Measurements from ENCODE around the gene GPI. TPM values are rescaled to one million over a fixed set of nuclear protein-coding genes. Genes with fewer than 3 reads are reported as not detected.

Gene GPI
- polyA plus RNA-seq (2013, experiment 1 of 2), result 108 TPM
- 91.3 TPM for polyA plus RNA-seq (2013, experiment 2 of 2)

DNA sequence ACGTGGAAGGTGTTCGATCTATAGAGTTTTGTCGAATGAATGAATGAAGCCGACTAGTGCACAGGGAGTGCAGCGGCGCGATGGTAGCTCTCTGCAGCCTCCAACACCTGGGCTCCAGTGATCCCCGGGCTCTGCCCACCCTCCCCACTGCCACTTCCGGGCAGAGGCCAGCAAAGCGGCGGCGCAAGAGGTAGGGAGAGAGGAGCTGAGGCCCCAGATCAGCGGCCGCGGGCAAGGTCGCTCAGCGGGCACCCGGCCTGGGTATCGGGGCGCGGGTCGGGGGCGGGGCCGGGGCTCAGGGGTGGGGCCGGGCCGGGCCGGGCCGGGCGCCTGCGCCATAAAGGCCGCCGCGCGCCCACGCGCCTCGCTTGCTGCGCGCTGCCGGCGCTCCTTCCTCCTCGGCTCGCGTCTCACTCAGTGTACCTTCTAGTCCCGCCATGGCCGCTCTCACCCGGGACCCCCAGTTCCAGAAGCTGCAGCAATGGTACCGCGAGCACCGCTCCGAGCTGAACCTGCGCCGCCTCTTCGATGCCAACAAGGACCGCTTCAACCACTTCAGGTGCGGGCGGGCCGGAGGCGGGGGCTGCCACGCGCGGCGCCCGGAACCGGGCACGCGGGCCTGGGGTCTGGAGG lies at the start of gene GPI:
GPI (plus strand) TSS at position 367 of the 633 bp plus-strand sequence; CDS start at position 438, 71 bp downstream.
- Histone ChIP-seq H3K4me3 (ENCODE audit: extremely low read depth, insufficient read depth, low read length, poor library complexity, severe bottlenecking) (peak within 1 kb of the TSS; percentile 79), H3K4me1 (ENCODE audit: control insufficient read depth, insufficient read depth, low read length, poor library complexity, severe bottlenecking) (no peaks in the 10 kb centered on the region), H3K36me3 (ENCODE audit: control insufficient read depth, insufficient read depth, low read length) (peaks cover 33% of the 10 kb centered on the region), H3K27ac (ENCODE audit: low read depth, low read length, severe bottlenecking) (no peak within 1 kb of the TSS), H3K9me3 (ENCODE audit: control insufficient read depth, low read length) (no peaks in the 10 kb centered on the region)
- WGBS, 2 experiments (ENCODE audit: insufficient coverage in 2 of 2), result 4 to 5% methylated on average over 39 to 47 of the region's 67 CpGs

- peaks cover 13% of the 10 kb centered on the region for H3K4me1 ChIP-seq (ENCODE audit: control insufficient read depth, insufficient read depth, low read length, poor library complexity, severe bottlenecking)
- peaks cover 17% of the 10 kb centered on the region for H3K36me3 ChIP-seq (ENCODE audit: control insufficient read depth, insufficient read depth, low read length)
- no peaks in the 10 kb centered on the region for H3K9me3 ChIP-seq (ENCODE audit: control insufficient read depth, low read length)
- 100% methylated on average over 1 of the region's 2 CpGs; no CpG with 5 or more reads in 1 of the 2 experiments for WGBS, 2 experiments (ENCODE audit: insufficient coverage in 2 of 2)
- no peak overlapping the region for H3K4me3 ChIP-seq (ENCODE audit: extremely low read depth, insufficient read depth, low read length, poor library complexity, severe bottlenecking)
- no peak overlapping the region for H3K27ac ChIP-seq (ENCODE audit: low read depth, low read length, severe bottlenecking)
Observed at GRCh38 chr19:34316247-34316646, 48.7 kb upstream of the GPI start.

DNA sequence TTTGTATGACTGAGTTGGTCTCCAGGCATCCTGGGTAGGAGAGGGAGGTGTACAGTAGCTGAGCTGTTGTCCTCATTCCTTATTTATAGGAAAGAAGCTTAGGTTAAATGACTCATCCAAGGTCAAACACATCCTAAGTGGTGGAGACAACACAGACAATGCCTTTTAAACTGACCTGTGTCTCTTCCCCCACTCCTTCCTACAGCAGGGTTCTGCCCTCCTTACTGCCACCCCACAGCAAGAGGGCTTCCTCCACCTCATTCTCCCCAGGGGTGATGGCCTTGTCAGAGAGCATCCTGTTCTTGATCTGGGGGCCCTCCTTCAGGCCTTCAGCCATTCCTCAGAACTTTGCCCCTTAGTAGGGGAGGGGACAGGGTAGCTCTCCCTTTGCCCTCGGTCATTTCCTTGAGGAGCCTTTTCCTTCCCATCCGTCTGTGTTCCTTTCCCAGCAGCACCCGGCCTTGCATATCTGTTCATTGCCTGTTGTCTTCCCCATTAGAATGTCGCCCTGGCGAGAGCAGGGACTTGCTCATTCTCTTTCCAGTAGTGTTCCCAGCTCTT lies 48.2 kb upstream of the GPI start:
- H3K9me3 ChIP-seq (ENCODE audit: control insufficient read depth, low read length), result no peaks in the 10 kb centered on the region
- WGBS, 2 experiments (ENCODE audit: insufficient coverage in 2 of 2), result 95% methylated on average over 5 of the region's 5 CpGs; no CpG with 5 or more reads in 1 of the 2 experiments
- no peak overlapping the region for H3K4me3 ChIP-seq (ENCODE audit: extremely low read depth, insufficient read depth, low read length, poor library complexity, severe bottlenecking)
- H3K4me1 ChIP-seq (ENCODE audit: control insufficient read depth, insufficient read depth, low read length, poor library complexity, severe bottlenecking), result peaks cover 13% of the 10 kb centered on the region
- H3K36me3 ChIP-seq (ENCODE audit: control insufficient read depth, insufficient read depth, low read length), result peaks cover 23% of the 10 kb centered on the region
- H3K27ac ChIP-seq (ENCODE audit: low read depth, low read length, severe bottlenecking), result no peak overlapping the region

DNA sequence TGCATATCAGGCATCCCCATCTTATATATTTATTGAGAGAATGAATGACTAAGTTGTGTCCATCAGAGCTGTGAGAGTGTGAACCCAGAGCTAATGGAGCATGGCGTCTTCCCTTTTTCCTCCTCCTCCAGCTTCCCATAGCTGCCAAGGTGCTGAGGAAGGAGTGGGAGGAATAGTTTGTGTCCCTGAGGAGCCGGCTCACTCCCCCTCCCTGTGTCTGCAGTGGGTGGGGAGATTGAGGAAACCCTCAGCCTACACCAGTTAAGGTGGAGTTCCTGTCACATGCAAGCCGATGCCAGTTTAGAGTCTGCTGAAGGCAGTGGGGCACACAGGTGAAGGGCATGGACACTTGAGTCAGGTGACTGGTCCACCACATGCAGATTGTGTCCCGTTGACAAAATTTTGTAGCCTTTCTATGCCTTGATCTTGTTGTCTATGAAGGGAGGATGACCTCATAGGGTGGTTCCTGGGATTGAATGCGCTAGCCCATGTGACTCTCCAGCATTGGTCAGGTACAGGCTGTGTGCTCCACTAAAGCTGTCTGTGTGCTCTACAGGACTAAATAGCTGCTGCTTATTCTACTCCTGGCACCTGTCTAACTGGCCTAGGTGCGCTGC lies 47.6 kb upstream of the GPI start:
- Histone ChIP-seq H3K4me3 (ENCODE audit: extremely low read depth, insufficient read depth, low read length, poor library complexity, severe bottlenecking) (no peak overlapping the region), H3K4me1 (ENCODE audit: control insufficient read depth, insufficient read depth, low read length, poor library complexity, severe bottlenecking) (peaks cover 13% of the 10 kb centered on the region), H3K36me3 (ENCODE audit: control insufficient read depth, insufficient read depth, low read length) (peaks cover 29% of the 10 kb centered on the region), H3K27ac (ENCODE audit: low read depth, low read length, severe bottlenecking) (no peak overlapping the region), H3K9me3 (ENCODE audit: control insufficient read depth, low read length) (no peaks in the 10 kb centered on the region)
- WGBS, 2 experiments (ENCODE audit: insufficient coverage in 2 of 2), result 94 to 98% methylated on average over 4 of the region's 6 CpGs

- 100% methylated on average over 1 of the region's 3 CpGs for WGBS, 2 experiments (ENCODE audit: insufficient coverage in 2 of 2)
- Histone ChIP-seq H3K4me3 (ENCODE audit: extremely low read depth, insufficient read depth, low read length, poor library complexity, severe bottlenecking) (no peak overlapping the region), H3K27ac (ENCODE audit: low read depth, low read length, severe bottlenecking) (no peak overlapping the region), H3K4me1 (ENCODE audit: control insufficient read depth, insufficient read depth, low read length, poor library complexity, severe bottlenecking) (peaks cover 13% of the 10 kb centered on the region), H3K9me3 (ENCODE audit: control insufficient read depth, low read length) (no peaks in the 10 kb centered on the region), H3K36me3 (ENCODE audit: control insufficient read depth, insufficient read depth, low read length) (peaks cover 42% of the 10 kb centered on the region)
Observed at GRCh38 chr19:34319230-34319585, 45.8 kb upstream of the GPI start.

DNA sequence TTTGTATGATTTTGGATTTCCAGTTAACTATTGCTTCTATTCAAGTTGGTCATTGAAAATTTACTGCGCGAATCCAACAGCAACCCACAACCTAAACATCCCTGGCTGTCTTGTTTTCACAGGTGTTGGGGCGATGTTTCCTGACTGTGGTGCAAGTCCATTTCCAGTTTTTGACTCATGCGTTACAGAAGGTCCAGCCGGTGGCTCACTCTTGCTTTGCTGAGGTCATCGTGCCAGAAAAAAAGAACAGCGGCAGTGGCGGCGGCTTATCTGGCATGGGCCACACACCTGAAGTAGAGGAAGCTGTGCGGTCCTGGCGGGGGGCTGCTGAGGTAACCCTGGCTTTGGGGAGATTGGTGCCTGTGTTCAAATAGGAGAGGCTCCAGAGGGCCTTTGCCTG lies 45.2 kb upstream of the GPI start:
- Histone ChIP-seq H3K36me3 (ENCODE audit: control insufficient read depth, insufficient read depth, low read length) (peaks cover 48% of the 10 kb centered on the region), H3K4me1 (ENCODE audit: control insufficient read depth, insufficient read depth, low read length, poor library complexity, severe bottlenecking) (peaks cover 13% of the 10 kb centered on the region), H3K4me3 (ENCODE audit: extremely low read depth, insufficient read depth, low read length, poor library complexity, severe bottlenecking) (no peak overlapping the region), H3K27ac (ENCODE audit: low read depth, low read length, severe bottlenecking) (no peak overlapping the region), H3K9me3 (ENCODE audit: control insufficient read depth, low read length) (no peaks in the 10 kb centered on the region)
- 98 to 99% methylated on average over 9 of the region's 11 CpGs for WGBS, 2 experiments (ENCODE audit: insufficient coverage in 2 of 2)

- Histone ChIP-seq H3K4me1 (ENCODE audit: control insufficient read depth, insufficient read depth, low read length, poor library complexity, severe bottlenecking) (peaks cover 13% of the 10 kb centered on the region), H3K4me3 (ENCODE audit: extremely low read depth, insufficient read depth, low read length, poor library complexity, severe bottlenecking) (no peak overlapping the region), H3K9me3 (ENCODE audit: control insufficient read depth, low read length) (no peaks in the 10 kb centered on the region), H3K27ac (ENCODE audit: low read depth, low read length, severe bottlenecking) (no peak overlapping the region), H3K36me3 (ENCODE audit: control insufficient read depth, insufficient read depth, low read length) (peaks cover 50% of the 10 kb centered on the region)
- 90 to 95% methylated on average over 3 to 7 of the region's 7 CpGs for WGBS, 2 experiments (ENCODE audit: insufficient coverage in 2 of 2)
Observed at GRCh38 chr19:34320277-34320676, 44.7 kb upstream of the GPI start.

- Histone ChIP-seq H3K36me3 (ENCODE audit: control insufficient read depth, insufficient read depth, low read length) (peaks cover 57% of the 10 kb centered on the region), H3K9me3 (ENCODE audit: control insufficient read depth, low read length) (no peaks in the 10 kb centered on the region), H3K4me1 (ENCODE audit: control insufficient read depth, insufficient read depth, low read length, poor library complexity, severe bottlenecking) (peaks cover 9% of the 10 kb centered on the region), H3K4me3 (ENCODE audit: extremely low read depth, insufficient read depth, low read length, poor library complexity, severe bottlenecking) (no peak overlapping the region), H3K27ac (ENCODE audit: low read depth, low read length, severe bottlenecking) (no peak overlapping the region)
- WGBS, 2 experiments (ENCODE audit: insufficient coverage in 2 of 2), result 90 to 100% methylated on average over 5 to 6 of the region's 6 CpGs
Observed at GRCh38 chr19:34321735-34322134, 43.3 kb upstream of the GPI start.

GRCh38 chr19:34323433-34324204 lies 41.4 kb upstream of the GPI start:
- H3K9me3 ChIP-seq (ENCODE audit: control insufficient read depth, low read length), result no peaks in the 10 kb centered on the region
- WGBS, 2 experiments (ENCODE audit: insufficient coverage in 2 of 2), result 79 to 84% methylated on average over 7 of the region's 7 CpGs
- H3K4me3 ChIP-seq (ENCODE audit: extremely low read depth, insufficient read depth, low read length, poor library complexity, severe bottlenecking), result no peak overlapping the region
- peaks cover 9% of the 10 kb centered on the region for H3K4me1 ChIP-seq (ENCODE audit: control insufficient read depth, insufficient read depth, low read length, poor library complexity, severe bottlenecking)
- H3K27ac ChIP-seq (ENCODE audit: low read depth, low read length, severe bottlenecking), result no peak overlapping the region
- peaks cover 72% of the 10 kb centered on the region for H3K36me3 ChIP-seq (ENCODE audit: control insufficient read depth, insufficient read depth, low read length)

GRCh38 chr19:34324320-34324719 lies 40.7 kb upstream of the GPI start:
- H3K27ac ChIP-seq (ENCODE audit: low read depth, low read length, severe bottlenecking), result no peak overlapping the region
- no peaks in the 10 kb centered on the region for H3K9me3 ChIP-seq (ENCODE audit: control insufficient read depth, low read length)
- H3K36me3 ChIP-seq (ENCODE audit: control insufficient read depth, insufficient read depth, low read length), result peaks cover 77% of the 10 kb centered on the region
- H3K4me3 ChIP-seq (ENCODE audit: extremely low read depth, insufficient read depth, low read length, poor library complexity, severe bottlenecking), result no peak overlapping the region
- 100% methylated on average over 2 of the region's 3 CpGs; no CpG with 5 or more reads in 1 of the 2 experiments for WGBS, 2 experiments (ENCODE audit: insufficient coverage in 2 of 2)
- peaks cover 9% of the 10 kb centered on the region for H3K4me1 ChIP-seq (ENCODE audit: control insufficient read depth, insufficient read depth, low read length, poor library complexity, severe bottlenecking)
